ENCODE results near the gene SLITRK3.

The SLITRK3 gene

DNA sequence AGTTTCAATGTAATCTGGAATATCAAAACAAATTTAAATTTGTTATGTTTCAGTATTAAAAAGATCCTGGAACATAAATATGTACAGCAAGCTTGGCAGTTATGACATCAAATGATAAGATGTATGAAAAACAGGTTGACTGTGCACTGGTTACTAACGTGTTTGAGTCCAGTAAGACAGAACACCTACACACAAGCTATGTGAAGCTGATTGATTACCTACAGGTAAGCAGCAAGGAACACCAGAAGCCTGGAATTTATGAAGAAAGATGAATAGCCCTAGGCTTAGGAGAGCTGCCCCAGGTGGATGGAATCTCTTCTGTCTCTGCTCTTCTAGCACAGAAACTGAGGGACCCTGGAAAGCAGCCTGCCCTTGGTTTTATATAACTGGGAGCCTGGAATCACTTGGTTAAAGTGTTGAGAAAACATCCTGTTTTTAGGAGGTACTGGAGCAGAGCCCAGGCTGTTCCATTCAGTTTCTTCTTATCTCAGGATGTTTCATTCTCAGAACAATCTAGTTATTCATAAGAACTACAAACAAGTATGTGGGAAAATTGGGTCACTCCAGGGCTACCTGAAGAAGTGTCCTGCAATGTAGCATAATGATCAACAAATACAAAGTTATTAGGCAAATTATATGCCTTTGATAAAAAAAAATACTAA is 36.3 kb downstream of the SLITRK3 start:
- TF ChIP-seq CTCF (conservative IDR thresholded peaks at IDR 0.05; ENCODE audit: low read length) (no peak), EZH2phosphoT487 (IDR thresholded peaks at IDR 0.05; ENCODE audit: borderline replicate concordance) (no peak)
- no peak overlapping the region for H3K4me3 ChIP-seq (ENCODE audit: low read length, poor library complexity, severe bottlenecking)
- H3K9ac ChIP-seq (ENCODE audit: low read depth, low read length, poor library complexity, severe bottlenecking) = no peak overlapping the region
- no peaks in the 10 kb centered on the region for H4K20me1 ChIP-seq (ENCODE audit: insufficient read depth, low read length, poor library complexity, severe bottlenecking)
- no peaks in the 10 kb centered on the region for H3K79me2 ChIP-seq (ENCODE audit: insufficient read depth, low read length)
- H3K9me3 ChIP-seq (ENCODE audit: insufficient read depth, low read depth, low read length) = no peaks in the 10 kb centered on the region
- H2AFZ ChIP-seq (ENCODE audit: low read length) = no peak overlapping the region
- H3K4me1 ChIP-seq (ENCODE audit: insufficient read depth, low read length, poor library complexity, severe bottlenecking) = no peaks in the 10 kb centered on the region
- H3K4me2 ChIP-seq (ENCODE audit: low read depth, low read length, poor library complexity, severe bottlenecking) = no peak overlapping the region
- no peaks in the 10 kb centered on the region for H3K9me2 ChIP-seq (replicated peaks; ENCODE audit: low read depth, low read length)
- no peaks in the 10 kb centered on the region for H3K27me3 ChIP-seq (ENCODE audit: insufficient read depth, low read length, poor library complexity, severe bottlenecking)
- no peaks in the 10 kb centered on the region for H3F3A ChIP-seq (ENCODE audit: low read depth)
- no peaks in the 10 kb centered on the region for H3K36me3 ChIP-seq (ENCODE audit: insufficient read depth, low read length)

- no peak overlapping the region for H3K4me2 ChIP-seq (ENCODE audit: low read depth, low read length, poor library complexity, severe bottlenecking)
- TF ChIP-seq EZH2phosphoT487 (IDR thresholded peaks at IDR 0.05; ENCODE audit: borderline replicate concordance) (no peak), CTCF (conservative IDR thresholded peaks at IDR 0.05; ENCODE audit: low read length) (no peak)
- no peaks in the 10 kb centered on the region for H3K9me2 ChIP-seq (replicated peaks; ENCODE audit: low read depth, low read length)
- H3K9me3 ChIP-seq (ENCODE audit: insufficient read depth, low read depth, low read length) = no peaks in the 10 kb centered on the region
- H3K36me3 ChIP-seq (ENCODE audit: insufficient read depth, low read length) = no peaks in the 10 kb centered on the region
- no peak overlapping the region for H3K9ac ChIP-seq (ENCODE audit: low read depth, low read length, poor library complexity, severe bottlenecking)
- no peaks in the 10 kb centered on the region for H3K79me2 ChIP-seq (ENCODE audit: insufficient read depth, low read length)
- no peaks in the 10 kb centered on the region for H3F3A ChIP-seq (ENCODE audit: low read depth)
- H2AFZ ChIP-seq (ENCODE audit: low read length) = no peak overlapping the region
- no peaks in the 10 kb centered on the region for H4K20me1 ChIP-seq (ENCODE audit: insufficient read depth, low read length, poor library complexity, severe bottlenecking)
- no peaks in the 10 kb centered on the region for H3K4me1 ChIP-seq (ENCODE audit: insufficient read depth, low read length, poor library complexity, severe bottlenecking)
- no peaks in the 10 kb centered on the region for H3K27me3 ChIP-seq (ENCODE audit: insufficient read depth, low read length, poor library complexity, severe bottlenecking)
- H3K4me3 ChIP-seq (ENCODE audit: low read length, poor library complexity, severe bottlenecking) = no peak overlapping the region
Observed at GRCh38 chr3:165158011-165158410, 38.2 kb downstream of the SLITRK3 start.

DNA sequence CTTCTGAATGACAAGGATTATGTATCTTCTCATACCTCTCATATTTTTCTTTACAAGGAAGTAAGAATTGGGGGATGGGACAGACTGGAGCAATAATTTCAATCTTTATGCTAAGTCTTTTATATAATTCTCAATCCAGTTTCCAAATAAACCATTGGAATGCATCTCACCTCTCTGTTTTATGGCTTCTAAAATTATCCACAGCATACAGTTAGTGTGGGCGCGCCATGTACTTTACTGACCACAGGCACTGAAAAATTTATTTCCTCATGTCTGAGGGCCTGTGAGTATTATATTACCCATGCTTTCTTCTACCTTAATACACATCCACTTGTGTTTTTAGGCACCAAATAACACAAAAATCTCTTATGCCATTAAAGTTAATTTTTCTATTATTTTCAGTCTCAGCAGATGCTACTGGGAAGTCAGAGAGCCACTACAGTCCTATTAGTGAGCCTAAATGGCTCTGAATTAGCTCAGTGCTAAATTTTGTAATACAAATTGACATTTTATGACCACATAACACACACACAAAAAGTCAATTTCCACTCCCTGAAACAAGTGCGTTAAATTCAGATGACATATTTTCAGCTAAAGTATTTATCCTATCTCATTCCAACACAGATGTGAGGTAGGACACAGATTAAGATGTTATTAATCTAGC is 39.3 kb downstream of the SLITRK3 start:
- Histone ChIP-seq H3K9ac (ENCODE audit: low read depth, low read length, poor library complexity, severe bottlenecking) (no peak overlapping the region), H3K4me2 (ENCODE audit: low read depth, low read length, poor library complexity, severe bottlenecking) (no peak overlapping the region), H4K20me1 (ENCODE audit: insufficient read depth, low read length, poor library complexity, severe bottlenecking) (no peaks in the 10 kb centered on the region), H3K79me2 (ENCODE audit: insufficient read depth, low read length) (no peaks in the 10 kb centered on the region), H3K4me3 (ENCODE audit: low read length, poor library complexity, severe bottlenecking) (no peak overlapping the region), H3K9me3 (ENCODE audit: insufficient read depth, low read depth, low read length) (no peaks in the 10 kb centered on the region), H3K27me3 (ENCODE audit: insufficient read depth, low read length, poor library complexity, severe bottlenecking) (no peaks in the 10 kb centered on the region), H2AFZ (ENCODE audit: low read length) (no peak overlapping the region), H3K4me1 (ENCODE audit: insufficient read depth, low read length, poor library complexity, severe bottlenecking) (no peaks in the 10 kb centered on the region), H3K9me2 (replicated peaks; ENCODE audit: low read depth, low read length) (no peaks in the 10 kb centered on the region), H3F3A (ENCODE audit: low read depth) (no peaks in the 10 kb centered on the region), H3K36me3 (ENCODE audit: insufficient read depth, low read length) (no peaks in the 10 kb centered on the region)
- TF ChIP-seq EZH2phosphoT487 (IDR thresholded peaks at IDR 0.05; ENCODE audit: borderline replicate concordance) (no peak), CTCF (conservative IDR thresholded peaks at IDR 0.05; ENCODE audit: low read length) (no peak)
